NCI-H187 (cell line): ENCODE results near the gene ACCS.

ENCODE experiments used
- DNase-seq, 2 experiments: peaks; one replicate each; lab custom pipeline; 2025; lab: John Stamatoyannopoulos, UW

ACCS gene

DNA sequence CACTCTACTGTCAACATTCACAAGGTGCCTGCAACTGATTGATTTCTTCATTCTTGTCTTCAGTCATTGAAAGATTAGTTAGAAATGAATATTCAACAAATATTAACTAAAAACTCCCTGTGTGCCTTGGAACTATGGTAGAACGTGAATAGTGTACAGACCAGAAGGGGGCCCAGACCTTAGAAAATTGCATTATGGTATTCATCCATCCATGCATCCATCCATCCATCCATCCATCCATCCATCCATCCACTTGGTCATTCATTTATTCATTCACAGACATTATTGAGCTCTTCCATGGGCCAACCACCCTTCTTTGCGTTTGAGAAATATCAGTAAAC lies 28.4 kb upstream of the ACCS start:
- no peak for DNase-seq

- DNase-seq = no peak
Measured at GRCh38 chr11:44043157-44043556, 22.9 kb upstream of the ACCS start.

- DNase-seq = no peak
Measured at GRCh38 chr11:44046182-44046581, 19.9 kb upstream of the ACCS start.

GRCh38 chr11:44047298-44047697 lies 18.8 kb upstream of the ACCS start:
- DNase-seq = no peak

DNA sequence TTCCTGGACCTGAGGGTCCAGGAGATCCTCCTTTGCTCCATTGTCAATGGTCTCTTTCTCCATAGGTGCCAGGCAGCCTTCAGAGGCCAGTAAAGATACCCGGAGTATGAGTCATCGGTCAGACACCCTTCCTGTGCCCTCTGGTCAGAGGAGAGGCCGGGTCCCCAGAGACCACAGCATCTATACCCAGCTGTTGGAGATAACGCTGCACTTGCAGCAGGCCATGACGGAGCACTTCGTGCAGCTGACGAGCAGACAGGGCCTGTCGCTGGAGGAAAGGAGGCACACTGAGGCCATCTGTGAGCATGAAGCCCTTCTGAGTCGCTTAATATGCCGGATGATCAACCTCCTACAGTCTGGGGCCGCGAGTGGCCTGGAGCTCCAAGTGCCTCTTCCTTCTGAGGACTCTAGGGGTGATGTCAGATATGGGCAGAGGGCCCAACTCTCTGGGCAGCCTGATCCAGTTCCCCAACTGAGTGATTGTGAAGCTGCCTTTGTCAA lies 18.1 kb upstream of the ACCS start, which contains the start of gene ACCSL:
TSS of gene ACCSL (plus strand) at position 51 of the 501 bp plus-strand sequence. CDS start at position 107, 56 bp downstream.
- DNase-seq = no peak

DNA sequence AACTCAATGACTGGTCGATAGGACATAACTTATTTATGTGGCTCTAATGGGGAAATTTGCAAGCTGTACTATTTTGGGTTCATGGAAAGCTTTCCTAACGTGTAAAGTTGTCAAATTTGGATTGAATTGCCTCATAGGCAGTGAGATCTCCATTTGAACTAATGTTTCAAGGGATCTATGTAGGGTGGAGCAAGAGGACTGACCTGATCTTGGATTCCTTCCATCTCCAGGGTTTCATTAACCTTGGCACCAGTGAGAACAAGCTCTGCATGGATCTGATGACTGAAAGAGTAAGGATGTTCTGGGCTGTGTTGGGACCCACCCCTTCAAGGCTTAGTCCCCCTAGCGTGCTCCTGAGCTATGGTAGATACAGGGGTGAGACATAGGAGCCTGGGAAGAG lies 16.2 kb upstream of the ACCS start:
- DNase-seq = no peak

GRCh38 chr11:44051171-44051570 lies 14.9 kb upstream of the ACCS start:
- no peak for DNase-seq

DNA sequence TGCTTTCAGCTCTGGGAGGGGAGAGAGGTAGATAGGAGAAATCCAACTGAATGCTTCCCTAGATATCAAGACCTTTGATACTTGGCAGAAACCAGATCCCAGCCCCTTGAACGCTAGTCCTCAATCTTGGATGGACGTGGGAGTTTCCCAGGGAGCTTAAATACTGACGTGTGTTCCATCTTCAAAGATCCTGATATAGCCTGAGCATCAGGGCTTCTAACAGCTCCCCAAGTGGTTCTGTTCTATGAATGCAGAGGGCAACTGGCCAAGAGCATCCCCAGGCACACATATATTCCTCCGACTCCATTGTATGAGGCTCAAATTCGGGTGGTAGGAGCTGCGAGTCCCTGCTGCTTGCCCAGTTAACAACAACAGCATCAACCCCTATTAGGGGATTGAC lies 8.7 kb upstream of the ACCS start:
- no peak for DNase-seq

DNA sequence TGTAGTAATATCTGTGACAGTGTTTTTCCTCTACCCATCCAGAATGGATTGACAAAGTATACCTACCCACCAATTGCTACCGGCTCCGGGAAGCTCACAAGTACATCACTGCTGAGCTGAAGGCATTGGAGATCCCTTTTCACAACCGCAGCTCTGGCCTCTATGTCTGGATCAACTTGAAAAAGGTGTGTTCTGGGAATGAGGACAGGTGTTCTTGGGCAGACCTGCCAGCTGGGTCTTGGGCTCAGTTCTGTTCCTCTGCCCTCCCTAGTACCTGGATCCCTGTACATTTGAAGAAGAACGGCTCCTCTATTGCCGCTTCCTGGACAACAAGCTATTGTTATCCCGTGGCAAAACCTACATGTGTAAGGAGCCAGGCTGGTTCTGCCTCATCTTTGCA lies 7.8 kb upstream of the ACCS start:
- DNase-seq = no peak

DNA sequence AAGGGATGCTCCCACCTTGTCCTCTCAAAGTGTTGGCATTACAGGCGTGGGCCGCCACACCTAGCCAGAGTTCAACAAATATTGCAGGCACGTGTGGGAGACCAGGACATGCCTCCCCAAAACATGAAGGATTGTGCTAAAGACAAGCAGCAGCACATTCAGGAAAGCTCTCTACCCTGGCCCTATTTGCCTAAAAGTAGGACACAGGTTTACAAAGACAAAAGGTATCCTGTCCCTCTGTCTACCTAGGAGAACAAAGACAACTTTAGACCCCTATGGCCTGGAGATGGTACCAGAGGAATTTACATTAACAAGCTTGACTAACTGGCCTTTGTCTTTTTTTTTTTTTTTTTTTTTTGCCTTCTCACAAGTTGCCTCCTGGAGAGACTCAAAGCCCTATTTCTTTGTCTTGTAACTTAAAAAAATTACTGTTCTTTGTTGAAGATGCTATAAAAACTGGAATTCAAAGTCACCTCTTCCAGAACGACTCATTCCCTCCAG lies 859 bp upstream of the ACCS start:
- no peak for DNase-seq

DNA sequence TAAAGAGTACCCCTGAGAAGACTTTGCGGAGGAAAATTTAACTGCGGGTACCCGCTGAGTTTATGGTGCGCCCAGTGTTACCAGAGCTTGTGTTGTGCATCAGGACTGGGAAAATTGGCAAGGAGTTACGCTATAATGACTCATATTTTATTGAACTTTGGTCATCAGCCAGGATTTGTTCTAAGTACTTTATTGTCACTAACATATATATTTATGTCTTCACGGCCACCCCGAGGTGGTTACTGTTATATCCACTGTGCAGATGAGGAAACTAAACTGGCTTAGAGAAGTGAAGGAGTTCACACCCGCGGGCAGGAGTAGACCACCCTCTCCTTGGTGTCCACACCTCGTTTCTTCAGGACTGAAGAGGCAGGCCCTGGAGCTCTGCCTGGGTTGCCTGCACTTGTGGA lies 667 bp downstream of the ACCS start:
- DNase-seq = no peak

DNA sequence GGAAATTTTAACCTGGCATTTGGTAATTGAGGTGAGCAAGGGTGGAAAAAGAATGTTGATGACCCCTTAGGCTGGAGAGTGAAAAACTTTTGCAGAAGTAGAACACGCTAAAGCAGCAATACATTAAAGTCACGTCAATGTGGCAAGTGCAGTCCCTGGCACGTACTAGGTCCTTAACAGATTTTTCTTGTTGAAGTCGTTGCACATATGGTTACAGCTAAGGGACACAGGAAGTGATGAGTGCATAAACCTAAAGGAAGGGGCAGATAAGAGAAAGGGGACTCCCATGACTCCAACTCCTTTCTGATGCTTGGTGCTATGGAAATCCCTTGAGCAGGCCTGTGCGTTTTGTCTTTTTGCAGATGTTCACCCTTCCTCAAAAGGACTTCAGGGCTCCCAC lies 1.2 kb downstream of the ACCS start:
- DNase-seq = no peak

DNA sequence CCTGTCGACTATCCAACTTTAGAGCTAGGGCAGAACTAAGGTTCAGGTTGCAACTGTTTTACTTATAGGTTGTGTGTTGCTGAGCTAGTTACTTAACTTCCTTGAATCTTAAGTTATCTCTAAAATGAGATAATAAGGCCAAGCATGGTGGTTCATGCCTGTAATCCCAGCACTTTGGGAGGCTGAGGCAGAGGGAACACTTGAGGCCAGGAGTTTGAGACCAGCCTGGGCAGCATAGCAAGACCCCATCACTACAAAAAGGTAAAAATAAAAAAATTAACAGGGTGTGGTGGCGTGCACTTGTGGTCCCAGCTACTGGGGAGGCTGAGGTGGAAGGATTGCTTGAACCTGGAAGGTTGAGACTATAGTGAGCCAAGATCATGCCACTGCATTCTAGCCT lies 2.1 kb downstream of the ACCS start:
- DNase-seq = no peak

GRCh38 chr11:44071157-44071556 lies 5.1 kb downstream of the ACCS start:
- no peak for DNase-seq

GRCh38 chr11:44072757-44073658 lies 6.9 kb downstream of the ACCS start:
- DNase-seq = no peak

DNA sequence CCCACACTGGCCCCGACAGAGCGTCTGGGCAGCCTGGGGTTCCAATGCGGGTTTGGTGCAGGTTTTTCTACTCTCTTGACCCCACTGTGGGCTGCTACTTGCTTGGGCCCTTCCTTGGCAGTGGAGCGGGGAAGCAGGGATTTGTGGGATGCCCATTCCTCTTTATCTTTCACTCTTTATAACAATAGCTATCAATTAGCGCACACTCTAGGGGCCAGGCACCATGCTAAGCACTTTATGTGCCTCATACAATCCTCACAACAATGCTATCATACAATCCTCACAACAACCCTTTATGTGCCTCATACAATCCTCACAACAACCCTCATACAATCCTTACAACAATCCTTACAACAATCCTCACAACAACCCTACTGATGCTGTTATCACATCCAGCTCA lies 12.7 kb downstream of the ACCS start:
- no peak for DNase-seq

DNA sequence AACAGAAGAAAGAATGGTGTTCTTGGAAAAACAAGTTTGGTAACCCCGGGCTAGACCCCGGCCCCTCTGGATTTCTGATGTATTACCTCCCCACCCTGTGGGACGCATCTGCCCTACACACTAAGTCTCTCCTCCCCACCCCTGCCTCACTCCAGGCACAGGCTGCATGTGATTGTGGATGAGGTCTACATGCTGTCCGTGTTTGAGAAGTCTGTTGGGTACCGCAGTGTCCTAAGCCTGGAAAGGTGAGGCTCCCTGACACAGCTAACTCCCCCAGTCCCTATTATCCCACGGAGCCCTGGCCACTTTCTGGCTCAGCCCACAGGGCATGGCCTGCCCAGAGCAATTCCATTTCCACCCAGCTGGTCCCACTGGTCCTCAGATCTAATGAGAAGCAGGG lies 13.3 kb downstream of the ACCS start:
- DNase-seq = no peak

DNA sequence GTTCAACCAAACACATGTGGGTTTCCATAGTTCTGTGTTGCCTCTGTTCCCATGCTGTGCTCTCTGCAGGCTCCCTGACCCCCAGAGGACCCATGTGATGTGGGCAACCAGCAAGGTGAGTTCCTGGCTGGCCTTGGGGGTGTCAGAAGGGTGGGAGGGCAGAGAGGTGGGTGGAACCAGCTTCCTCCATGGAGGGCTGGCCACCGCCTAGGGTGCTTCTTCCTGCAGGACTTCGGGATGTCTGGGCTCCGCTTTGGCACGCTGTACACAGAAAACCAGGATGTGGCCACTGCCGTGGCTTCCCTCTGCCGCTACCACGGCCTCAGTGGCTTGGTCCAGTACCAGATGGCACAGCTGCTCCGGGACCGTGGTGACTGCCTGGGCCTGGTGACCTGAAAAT lies 14.9 kb downstream of the ACCS start:
- no peak for DNase-seq

GRCh38 chr11:44082645-44083044 lies 16.6 kb downstream of the ACCS start:
- DNase-seq = no peak

- DNase-seq = no peak
Measured at GRCh38 chr11:44083433-44083832, 17.4 kb downstream of the ACCS start.

DNA sequence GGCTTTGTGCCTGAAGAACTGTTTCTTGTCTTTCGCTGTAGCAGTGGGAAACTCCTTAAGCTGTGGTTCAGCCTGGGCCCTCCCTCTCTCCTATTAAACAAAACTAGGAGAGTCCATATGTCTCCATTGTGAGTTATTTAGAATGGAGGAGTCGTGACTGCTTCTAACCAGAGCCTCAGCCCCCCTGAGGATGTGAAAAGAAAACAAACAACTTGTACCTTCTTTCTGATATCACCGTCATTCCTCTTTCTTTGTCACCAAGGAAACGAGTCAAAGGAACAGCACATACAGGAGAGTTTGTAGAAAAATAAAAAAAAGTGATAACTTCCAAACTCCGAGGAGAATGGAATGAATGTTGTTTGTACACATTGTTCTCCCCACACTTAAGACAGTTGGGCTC lies 17.8 kb downstream of the ACCS start:
- DNase-seq = no peak

GRCh38 chr11:44085330-44085729 lies 19.3 kb downstream of the ACCS start:
- DNase-seq = no peak

DNA sequence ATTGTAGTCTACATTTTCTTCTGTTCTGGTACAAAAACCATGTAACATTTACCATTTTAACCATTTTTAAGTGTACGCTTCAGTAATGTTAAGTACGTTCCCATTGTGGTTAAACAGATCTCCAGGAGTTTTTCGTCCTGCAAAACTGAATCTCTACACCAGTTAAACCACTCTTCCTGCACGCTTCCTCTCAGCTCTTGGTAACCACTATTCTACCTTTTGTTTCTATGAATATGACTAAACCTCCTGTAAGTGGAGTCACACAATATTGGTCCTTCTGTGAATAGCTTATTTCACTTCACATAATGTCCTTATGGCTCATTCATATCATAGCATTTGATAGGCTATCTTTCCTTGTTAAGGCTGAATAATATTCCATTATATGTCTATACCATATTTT lies 22.3 kb downstream of the ACCS start:
- no peak for DNase-seq

DNA sequence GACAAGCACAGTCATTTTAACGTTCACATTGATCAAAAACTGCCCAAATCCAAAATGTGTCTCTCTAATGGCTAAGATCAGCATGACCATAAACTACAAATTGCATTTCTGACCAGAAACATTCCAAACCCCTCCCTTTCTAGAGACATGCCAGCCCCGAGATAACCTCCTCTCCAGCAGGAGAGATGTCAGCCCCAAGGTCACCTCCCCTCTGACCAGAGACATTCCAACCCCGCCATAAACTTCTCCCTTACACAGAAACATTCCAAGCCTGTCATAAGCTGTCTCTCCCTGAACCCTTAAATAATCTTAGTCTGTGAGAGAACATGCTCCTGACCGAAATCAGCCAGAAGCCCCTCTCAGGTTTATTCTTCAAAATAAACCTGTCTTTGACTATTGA lies 22.8 kb downstream of the ACCS start:
- DNase-seq = no peak
